AG09309 (cell line): ENCODE measurements around the gene GBA2.

Experiments used
- DNase-seq: peaks from one replicate; pipeline ENCODE4 v3.0.0-alpha.2; 2010; ENCODE audit warnings: low read depth
- H3K4me3 ChIP-seq: 2 replicates; pipeline ENCODE4 v1.5.1; 2011; ENCODE audit warnings: mild to moderate bottlenecking, low read depth, low read length, moderate library complexity; ENCODE audit not compliant: control insufficient read depth
- CTCF ChIP-seq: IDR thresholded peaks from 2 replicates; pipeline ENCODE4 v1.5.1; 2011; ENCODE audit warnings: mild to moderate bottlenecking, low read depth, low read length, inconsistent platforms; ENCODE audit not compliant: insufficient read depth, control insufficient read depth; ENCODE audit errors: missing control alignments

The GBA2 gene

GRCh38 chr9:35753466-35753865, 4.4 kb upstream of the GBA2 start:
- H3K4me3 ChIP-seq: no peak overlapping the region
- no peak for TF ChIP-seq CTCF
- DNase-seq: no peak

GRCh38 chr9:35750256-35750531, 1.2 kb upstream of the GBA2 start:
- no peak for DNase-seq
- TF ChIP-seq CTCF: no peak
- H3K4me3 ChIP-seq: peak overlapping the region; percentile 99

- peak overlapping the region; percentile 99 for H3K4me3 ChIP-seq
- no peak for TF ChIP-seq CTCF
- DNase-seq: no peak
Observed at GRCh38 chr9:35749515-35750255, 657 bp upstream of the GBA2 start.

GRCh38 chr9:35748242-35748857, 678 bp downstream of the GBA2 start:
- peak overlapping the region; percentile 99 for H3K4me3 ChIP-seq
- no peak for DNase-seq
- no peak for TF ChIP-seq CTCF

GRCh38 chr9:35746583-35746982, 2.4 kb downstream of the GBA2 start:
- no peak for DNase-seq
- H3K4me3 ChIP-seq: peak overlapping the region; percentile 99
- TF ChIP-seq CTCF: no peak

- no peak overlapping the region for H3K4me3 ChIP-seq
- no peak for DNase-seq
- no peak for TF ChIP-seq CTCF
Observed at GRCh38 chr9:35745569-35745968, 3.5 kb downstream of the GBA2 start.
